ENCODE measurements around the gene ZFYVE28. TPM values are rescaled to one million over a fixed set of nuclear protein-coding genes. Genes with fewer than 3 reads are reported as not detected.
A peak's percentile ranks its signal among the peaks of the same experiment; 100 is the strongest.

The ZFYVE28 gene
- total and polyA plus RNA-seq, 12 donors = 4.3 to 24.6 (median 16.0) TPM

- WGBS, 4 donors = 78 to 87% (median 83%) methylated on average over 10 of the region's 10 CpGs
- Histone ChIP-seq H3K4me3 (no peak overlapping the region), H3K36me3 (replicated peaks in 1 of 2) (no peaks in the 10 kb centered on the region), H3K4me1 (replicated peaks in 1 of 2) (peaks cover 13 to 17% of the 10 kb centered on the region in 2 donors), H3K27me3 (no peaks in the 10 kb centered on the region), H3K9me3 (replicated peaks in 1 of 3) (no peaks in the 10 kb centered on the region), H3K27ac (no peak overlapping the region)
- DNase-seq = no peak
- intact Hi-C loops (cut with DNase I) = loop anchor here in 1 of 2 donors (5.0 kb wide), 1 partner anchor 139 kb away; no protein-coding TSS in a partner anchor
- TF ChIP-seq POLR2A (IDR thresholded peaks at IDR 0.05) = no peak
- TF ChIP-seq, protein P1, sequence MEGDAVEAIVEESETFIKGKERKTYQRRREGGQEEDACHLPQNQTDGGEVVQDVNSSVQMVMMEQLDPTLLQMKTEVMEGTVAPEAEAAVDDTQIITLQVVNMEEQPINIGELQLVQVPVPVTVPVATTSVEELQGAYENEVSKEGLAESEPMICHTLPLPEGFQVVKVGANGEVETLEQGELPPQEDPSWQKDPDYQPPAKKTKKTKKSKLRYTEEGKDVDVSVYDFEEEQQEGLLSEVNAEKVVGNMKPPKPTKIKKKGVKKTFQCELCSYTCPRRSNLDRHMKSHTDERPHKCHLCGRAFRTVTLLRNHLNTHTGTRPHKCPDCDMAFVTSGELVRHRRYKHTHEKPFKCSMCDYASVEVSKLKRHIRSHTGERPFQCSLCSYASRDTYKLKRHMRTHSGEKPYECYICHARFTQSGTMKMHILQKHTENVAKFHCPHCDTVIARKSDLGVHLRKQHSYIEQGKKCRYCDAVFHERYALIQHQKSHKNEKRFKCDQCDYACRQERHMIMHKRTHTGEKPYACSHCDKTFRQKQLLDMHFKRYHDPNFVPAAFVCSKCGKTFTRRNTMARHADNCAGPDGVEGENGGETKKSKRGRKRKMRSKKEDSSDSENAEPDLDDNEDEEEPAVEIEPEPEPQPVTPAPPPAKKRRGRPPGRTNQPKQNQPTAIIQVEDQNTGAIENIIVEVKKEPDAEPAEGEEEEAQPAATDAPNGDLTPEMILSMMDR (IDR thresholded peaks at IDR 0.05) = no peak
Observed at GRCh38 chr4:2406406-2406805, 12.0 kb downstream of the ZFYVE28 start.

DNA sequence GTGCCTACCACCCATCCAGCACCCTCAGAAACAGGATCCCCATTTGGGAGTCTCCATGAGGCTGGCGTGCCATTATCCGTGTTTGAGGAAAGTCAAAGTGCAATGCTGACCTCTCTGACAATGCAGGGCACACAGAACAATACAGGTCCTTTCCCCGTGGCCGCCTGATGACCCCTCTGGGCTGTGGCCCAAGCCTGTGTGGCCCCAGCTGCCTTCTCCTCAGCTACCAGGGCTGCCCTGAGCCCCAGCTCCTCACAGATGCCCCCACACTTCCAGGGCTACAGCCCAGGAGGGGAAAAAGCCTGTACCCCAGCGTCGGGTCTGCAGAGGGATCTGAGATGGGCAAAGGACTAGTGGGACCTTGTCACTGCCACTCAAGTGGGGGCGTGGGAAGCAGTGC lies 15.5 kb downstream of the ZFYVE28 start:
- Histone ChIP-seq H3K4me3 (peak overlapping the region in 1 of 4 donors; percentile 39), H3K9me3 (replicated peaks in 1 of 3) (no peaks in the 10 kb centered on the region), H3K36me3 (replicated peaks in 1 of 2) (no peaks in the 10 kb centered on the region), H3K27ac (peak overlapping the region in 2 of 5 donors; percentile 51 to 73), H3K4me1 (replicated peaks in 1 of 2) (peaks cover 14 to 17% of the 10 kb centered on the region in 2 donors), H3K27me3 (no peaks in the 10 kb centered on the region)
- DNase-seq = peak in 1 of 7 donors; percentile 35
- WGBS, 4 donors = 66 to 81% (median 71%) methylated on average over 5 to 7 of the region's 7 CpGs
- no peak for TF ChIP-seq POLR2A (IDR thresholded peaks at IDR 0.05)
- TF ChIP-seq, protein P1 (IDR thresholded peaks at IDR 0.05) = no peak
- intact Hi-C loops (cut with DNase I) = no loop called here

GRCh38 chr4:2402048-2402842 lies 16.2 kb downstream of the ZFYVE28 start:
- TF ChIP-seq, protein P1 (IDR thresholded peaks at IDR 0.05) = no peak
- peak in 1 of 2 donors; percentile 46 for TF ChIP-seq POLR2A (IDR thresholded peaks at IDR 0.05)
- H3K27ac ChIP-seq = peak overlapping the region in 2 of 5 donors; percentile 51 to 73
- peak overlapping the region in 2 of 4 donors; percentile 27 to 39 for H3K4me3 ChIP-seq
- no peaks in the 10 kb centered on the region for H3K27me3 ChIP-seq
- H3K36me3 ChIP-seq (replicated peaks in 1 of 2) = no peaks in the 10 kb centered on the region
- DNase-seq = peak; percentile 86 to 96 (median 93)
- intact Hi-C loops (cut with DNase I) = no loop called here
- peaks cover 14 to 17% of the 10 kb centered on the region in 2 donors for H3K4me1 ChIP-seq (replicated peaks in 1 of 2)
- no peaks in the 10 kb centered on the region for H3K9me3 ChIP-seq (replicated peaks in 1 of 3)
- 1 to 9% (median 4%) methylated on average over 11 to 27 of the region's 27 CpGs for WGBS, 4 donors

DNA sequence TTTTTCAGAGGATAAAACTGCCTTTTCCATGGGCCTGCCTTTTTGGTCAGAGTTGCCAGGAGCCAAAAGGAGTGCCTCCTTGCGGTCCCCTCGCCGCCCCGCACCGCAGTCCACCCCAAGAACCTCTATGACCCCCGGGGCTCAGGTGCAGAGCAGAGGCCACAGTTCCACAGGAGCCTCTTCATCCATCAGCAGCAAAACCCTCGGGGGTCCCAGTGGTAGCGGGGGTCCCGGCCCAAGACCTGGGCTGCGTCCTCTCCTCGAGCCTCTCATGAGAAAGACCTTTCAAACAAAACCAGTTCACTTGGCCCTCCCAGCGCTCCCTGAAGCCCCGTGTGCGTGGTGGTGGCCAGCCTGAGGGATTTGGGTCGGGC lies 16.8 kb downstream of the ZFYVE28 start:
- Histone ChIP-seq H3K27me3 (no peaks in the 10 kb centered on the region), H3K36me3 (replicated peaks in 1 of 2) (no peaks in the 10 kb centered on the region), H3K9me3 (replicated peaks in 1 of 3) (no peaks in the 10 kb centered on the region), H3K4me1 (replicated peaks in 1 of 2) (peaks cover 14 to 17% of the 10 kb centered on the region in 2 donors), H3K4me3 (peak overlapping the region in 1 of 4 donors; percentile 39), H3K27ac (peak overlapping the region in 2 of 5 donors; percentile 51 to 73)
- WGBS, 4 donors = 42 to 76% (median 46%) methylated on average over 5 to 15 of the region's 15 CpGs
- intact Hi-C loops (cut with DNase I) = no loop called here
- DNase-seq = no peak
- no peak for TF ChIP-seq POLR2A (IDR thresholded peaks at IDR 0.05)
- TF ChIP-seq, protein P1 (IDR thresholded peaks at IDR 0.05) = no peak

Measured in adrenal gland (tissue), 12 donors.